GM19240 (cell line): Measurements from ENCODE around the gene FLNB.
"Not testable (repeated sequence)": the region's sequence is repeated elsewhere in the genome, so short reads cannot be mapped to it uniquely, and the experiment has no call there.

Experiments
- DNase-seq: peaks from one replicate; pipeline ENCODE4 v3.0.0; 2011; ENCODE audit warnings: low spot score; ENCODE audit not compliant: insufficient read length

FLNB gene

GRCh38 chr3:58049143-58049785 lies 41.0 kb downstream of the FLNB start:
- DNase-seq = no peak

- DNase-seq = no peak
Observed at GRCh38 chr3:58051196-58051595, 43.0 kb downstream of the FLNB start.

- DNase-seq = not testable (repeated sequence)
Observed at GRCh38 chr3:58051658-58052261, 43.5 kb downstream of the FLNB start.

- no peak for DNase-seq
Observed at GRCh38 chr3:58052373-58053273, 44.4 kb downstream of the FLNB start.

GRCh38 chr3:58054652-58055051 lies 46.4 kb downstream of the FLNB start:
- no peak for DNase-seq

GRCh38 chr3:58055314-58055713 lies 47.1 kb downstream of the FLNB start:
- DNase-seq = no peak

GRCh38 chr3:58055891-58056290 lies 47.7 kb downstream of the FLNB start:
- not testable (repeated sequence) for DNase-seq

- DNase-seq = no peak
Observed at GRCh38 chr3:58058361-58059263, 50.4 kb downstream of the FLNB start.

GRCh38 chr3:58059349-58060321 lies 51.4 kb downstream of the FLNB start:
- no peak for DNase-seq

GRCh38 chr3:58062472-58062871 lies 54.2 kb downstream of the FLNB start:
- no peak for DNase-seq

GRCh38 chr3:58063022-58063815 lies 55.0 kb downstream of the FLNB start:
- DNase-seq = no peak

GRCh38 chr3:58064923-58065638 lies 56.9 kb downstream of the FLNB start:
- DNase-seq = no peak

- no peak for DNase-seq
Observed at GRCh38 chr3:58065700-58066167, 57.5 kb downstream of the FLNB start.

- DNase-seq = no peak
Observed at GRCh38 chr3:58066842-58067241, 58.6 kb downstream of the FLNB start.

- no peak for DNase-seq
Observed at GRCh38 chr3:58068122-58068809, 60.0 kb downstream of the FLNB start.

- no peak for DNase-seq
Observed at GRCh38 chr3:58071480-58071971, 63.3 kb downstream of the FLNB start.

- no peak for DNase-seq
Observed at GRCh38 chr3:58072052-58072762, 64.0 kb downstream of the FLNB start.
